Measurements from ENCODE around the gene ARMH3. TPM values are rescaled to one million over a fixed set of nuclear protein-coding genes. Genes with fewer than 3 reads are reported as not detected.

ARMH3 gene
- total and polyA plus RNA-seq, 10 of the 15 experiments (the other 5 are each of a cell fraction or from before 2014, with no cell fraction given), result 13.0 to 33.0 (median 16.4) TPM

- H2AFZ ChIP-seq (ENCODE audit: control insufficient read depth, low read depth, low read length), result no peak overlapping the region
- ATAC-seq (no peak), FAIRE-seq (no peak), DNase-seq (ENCODE audit: low read depth, low spot score) (no peak)
- H3K4me2 ChIP-seq (ENCODE audit: control insufficient read depth, insufficient read depth), result no peak overlapping the region
- ChIA-PET RAD21 (ENCODE audit: unreplicated experiment) (interaction anchor here (0.7 to 1.3 kb wide), 6 partner anchors 10 to 116 kb away, joined by 3 to 5 read pairs (median 3); no protein-coding TSS in a partner anchor), POLR2A (interaction anchor here (0.6 to 2.1 kb wide), 11 partner anchors 7 to 75 kb away, joined by 3 to 8 read pairs (median 4); no protein-coding TSS in a partner anchor), CTCF (interaction anchor here (0.6 to 2.1 kb wide), 7 partner anchors 14 to 121 kb away, joined by 3 to 8 read pairs (median 3); no protein-coding TSS in a partner anchor), SMC1A (ENCODE audit: uncharacterized antibody, unreplicated experiment) (interaction anchor here (0.5 to 8.1 kb wide), 9 partner anchors 18 to 121 kb away, joined by 3 to 45 read pairs (median 4); no protein-coding TSS in a partner anchor)
- H3K79me2 ChIP-seq (ENCODE audit: control insufficient read depth, insufficient read depth, low read length), result peaks cover 4% of the 10 kb centered on the region
- H3K9me3 ChIP-seq (replicated peaks; ENCODE audit: control insufficient read depth, insufficient read depth, low read length), result no peaks in the 10 kb centered on the region
- TF ChIP-seq ATF3 (IDR thresholded peaks at IDR 0.05; ENCODE audit: borderline replicate concordance, extremely low read depth, low read depth, low read length), result no peak
- TF ChIP-seq, protein P1, sequence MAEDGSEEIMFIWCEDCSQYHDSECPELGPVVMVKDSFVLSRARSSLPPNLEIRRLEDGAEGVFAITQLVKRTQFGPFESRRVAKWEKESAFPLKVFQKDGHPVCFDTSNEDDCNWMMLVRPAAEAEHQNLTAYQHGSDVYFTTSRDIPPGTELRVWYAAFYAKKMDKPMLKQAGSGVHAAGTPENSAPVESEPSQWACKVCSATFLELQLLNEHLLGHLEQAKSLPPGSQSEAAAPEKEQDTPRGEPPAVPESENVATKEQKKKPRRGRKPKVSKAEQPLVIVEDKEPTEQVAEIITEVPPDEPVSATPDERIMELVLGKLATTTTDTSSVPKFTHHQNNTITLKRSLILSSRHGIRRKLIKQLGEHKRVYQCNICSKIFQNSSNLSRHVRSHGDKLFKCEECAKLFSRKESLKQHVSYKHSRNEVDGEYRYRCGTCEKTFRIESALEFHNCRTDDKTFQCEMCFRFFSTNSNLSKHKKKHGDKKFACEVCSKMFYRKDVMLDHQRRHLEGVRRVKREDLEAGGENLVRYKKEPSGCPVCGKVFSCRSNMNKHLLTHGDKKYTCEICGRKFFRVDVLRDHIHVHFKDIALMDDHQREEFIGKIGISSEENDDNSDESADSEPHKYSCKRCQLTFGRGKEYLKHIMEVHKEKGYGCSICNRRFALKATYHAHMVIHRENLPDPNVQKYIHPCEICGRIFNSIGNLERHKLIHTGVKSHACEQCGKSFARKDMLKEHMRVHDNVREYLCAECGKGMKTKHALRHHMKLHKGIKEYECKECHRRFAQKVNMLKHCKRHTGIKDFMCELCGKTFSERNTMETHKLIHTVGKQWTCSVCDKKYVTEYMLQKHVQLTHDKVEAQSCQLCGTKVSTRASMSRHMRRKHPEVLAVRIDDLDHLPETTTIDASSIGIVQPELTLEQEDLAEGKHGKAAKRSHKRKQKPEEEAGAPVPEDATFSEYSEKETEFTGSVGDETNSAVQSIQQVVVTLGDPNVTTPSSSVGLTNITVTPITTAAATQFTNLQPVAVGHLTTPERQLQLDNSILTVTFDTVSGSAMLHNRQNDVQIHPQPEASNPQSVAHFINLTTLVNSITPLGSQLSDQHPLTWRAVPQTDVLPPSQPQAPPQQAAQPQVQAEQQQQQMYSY (CRISPR knock-in tag; IDR thresholded peaks at IDR 0.05), result no peak
- TF ChIP-seq BCL3 (IDR thresholded peaks at IDR 0.05; ENCODE audit: borderline replicate concordance, insufficient read depth, low read depth, low read length, poor library complexity, severe bottlenecking), result peak; percentile 16
- in situ Hi-C loops (cut with MboI), result no loop called here
- peaks cover 1 to 10% of the 10 kb centered on the region in 2 experiments; a peak in 2 of 4 replicates for H3K36me3 ChIP-seq (ENCODE audit: control insufficient read depth in 2 of 2, insufficient read depth in 2 of 2, low read length in 1 of 2)
- no peaks in the 10 kb centered on the region for H4K20me1 ChIP-seq (ENCODE audit: control insufficient read depth, insufficient read depth)
- no peak overlapping the region for H3K27ac ChIP-seq (ENCODE audit: control insufficient read depth, insufficient read depth)
- intact Hi-C loops (cut with micrococcal nuclease; ENCODE audit: unreplicated experiment), result no loop called here
- BruUV-seq (replicated peaks), result no TSS peak
- H3K4me1 ChIP-seq (ENCODE audit: control insufficient read depth, insufficient read depth, low read length), result peaks cover 18% of the 10 kb centered on the region
- no peak overlapping the region for H3K9ac ChIP-seq (ENCODE audit: control insufficient read depth, insufficient read depth, low read length)
- no peaks in the 10 kb centered on the region for H3K27me3 ChIP-seq (replicated peaks in 1 of 2; ENCODE audit: control insufficient read depth in 2 of 2, insufficient read depth in 2 of 2, low read length in 1 of 2)
- H3K4me3 ChIP-seq, result no peak overlapping the region
- 78% methylated on average over 5 of the region's 5 CpGs for WGBS (ENCODE audit: insufficient coverage, insufficient replicate concordance, low lambda C conversion rate, missing lambda C conversion rate)
Observed at GRCh38 chr10:101961591-101962498, 94.1 kb downstream of the ARMH3 start.
